Measurements from ENCODE around the gene HSFX2.
"Not testable (repeated sequence)": the region's sequence is repeated elsewhere in the genome, so short reads cannot be mapped to it uniquely, and the experiment has no call there.

The HSFX2 gene

GRCh38 chrX:149628280-149628679 lies 33.2 kb upstream of the HSFX2 start:
- H3K4me3 ChIP-seq (replicated peaks; ENCODE audit: low read depth, low read length), result no peak overlapping the region
- DNase-seq (ENCODE audit: extremely low read depth, insufficient read length), result no peak
- H3K27me3 ChIP-seq (replicated peaks; ENCODE audit: control insufficient read depth, insufficient read depth, low read length), result no peaks in the 10 kb centered on the region
- H3K36me3 ChIP-seq (ENCODE audit: control insufficient read depth, insufficient read depth, low read length), result no peaks in the 10 kb centered on the region
- TF ChIP-seq CTCF (IDR thresholded peaks at IDR 0.05; ENCODE audit: insufficient read depth, low read length, poor library complexity, severe bottlenecking), result no peak

GRCh38 chrX:149626829-149627228 lies 31.7 kb upstream of the HSFX2 start:
- H3K4me3 ChIP-seq (replicated peaks; ENCODE audit: low read depth, low read length); H3K36me3 ChIP-seq (ENCODE audit: control insufficient read depth, insufficient read depth, low read length); H3K27me3 ChIP-seq (replicated peaks; ENCODE audit: control insufficient read depth, insufficient read depth, low read length); DNase-seq (ENCODE audit: extremely low read depth, insufficient read length): not testable (repeated sequence)

- H3K27me3 ChIP-seq (replicated peaks; ENCODE audit: control insufficient read depth, insufficient read depth, low read length), result not testable (repeated sequence)
Observed at GRCh38 chrX:149619662-149620061, 24.5 kb upstream of the HSFX2 start.

GRCh38 chrX:149618871-149619270 lies 23.8 kb upstream of the HSFX2 start:
- Histone ChIP-seq H3K4me3 (replicated peaks; ENCODE audit: low read depth, low read length) (no peak overlapping the region), H3K36me3 (ENCODE audit: control insufficient read depth, insufficient read depth, low read length) (no peaks in the 10 kb centered on the region), H3K27me3 (replicated peaks; ENCODE audit: control insufficient read depth, insufficient read depth, low read length) (no peaks in the 10 kb centered on the region)
- no peak for DNase-seq (ENCODE audit: extremely low read depth, insufficient read length)
- TF ChIP-seq CTCF (IDR thresholded peaks at IDR 0.05; ENCODE audit: insufficient read depth, low read length, poor library complexity, severe bottlenecking), result no peak

More at GRCh38 chrX:149619662-149620061, 24.5 kb upstream of the HSFX2 start:
- not testable (repeated sequence) for H3K4me3 ChIP-seq (replicated peaks; ENCODE audit: low read depth, low read length); DNase-seq (ENCODE audit: extremely low read depth, insufficient read length); H3K36me3 ChIP-seq (ENCODE audit: control insufficient read depth, insufficient read depth, low read length)

GRCh38 chrX:149611623-149612175 lies 16.6 kb upstream of the HSFX2 start:
- TF ChIP-seq CTCF (IDR thresholded peaks at IDR 0.05; ENCODE audit: insufficient read depth, low read length, poor library complexity, severe bottlenecking), result no peak
- DNase-seq (ENCODE audit: extremely low read depth, insufficient read length), result no peak
- no peaks in the 10 kb centered on the region; the same call in 1 of the 2 replicates for H3K36me3 ChIP-seq (ENCODE audit: control insufficient read depth, insufficient read depth, low read length)
- H3K27me3 ChIP-seq (replicated peaks; ENCODE audit: control insufficient read depth, insufficient read depth, low read length), result no peaks in the 10 kb centered on the region
- no peak overlapping the region for H3K4me3 ChIP-seq (replicated peaks; ENCODE audit: low read depth, low read length)

GRCh38 chrX:149610511-149610910 lies 15.4 kb upstream of the HSFX2 start:
- no peaks in the 10 kb centered on the region; the same call in 1 of the 2 replicates for H3K36me3 ChIP-seq (ENCODE audit: control insufficient read depth, insufficient read depth, low read length)
- no peak overlapping the region for H3K4me3 ChIP-seq (replicated peaks; ENCODE audit: low read depth, low read length)
- DNase-seq (ENCODE audit: extremely low read depth, insufficient read length), result no peak
- no peak for TF ChIP-seq CTCF (IDR thresholded peaks at IDR 0.05; ENCODE audit: insufficient read depth, low read length, poor library complexity, severe bottlenecking)
- H3K27me3 ChIP-seq (replicated peaks; ENCODE audit: control insufficient read depth, insufficient read depth, low read length), result no peaks in the 10 kb centered on the region

- Histone ChIP-seq H3K27me3 (replicated peaks; ENCODE audit: control insufficient read depth, insufficient read depth, low read length) (no peaks in the 10 kb centered on the region), H3K36me3 (ENCODE audit: control insufficient read depth, insufficient read depth, low read length) (no peaks in the 10 kb centered on the region; the same call in 1 of the 2 replicates), H3K4me3 (replicated peaks; ENCODE audit: low read depth, low read length) (no peak overlapping the region)
- TF ChIP-seq CTCF (IDR thresholded peaks at IDR 0.05; ENCODE audit: insufficient read depth, low read length, poor library complexity, severe bottlenecking), result no peak
- no peak for DNase-seq (ENCODE audit: extremely low read depth, insufficient read length)
Observed at GRCh38 chrX:149607699-149608098, 12.6 kb upstream of the HSFX2 start.

GRCh38 chrX:149605248-149605885 lies 10.3 kb upstream of the HSFX2 start:
- not testable (repeated sequence) for H3K36me3 ChIP-seq (ENCODE audit: control insufficient read depth, insufficient read depth, low read length); H3K27me3 ChIP-seq (replicated peaks; ENCODE audit: control insufficient read depth, insufficient read depth, low read length); DNase-seq (ENCODE audit: extremely low read depth, insufficient read length); H3K4me3 ChIP-seq (replicated peaks; ENCODE audit: low read depth, low read length)

- H3K27me3 ChIP-seq (replicated peaks; ENCODE audit: control insufficient read depth, insufficient read depth, low read length); H3K4me3 ChIP-seq (replicated peaks; ENCODE audit: low read depth, low read length); DNase-seq (ENCODE audit: extremely low read depth, insufficient read length); H3K36me3 ChIP-seq (ENCODE audit: control insufficient read depth, insufficient read depth, low read length): not testable (repeated sequence)
Observed at GRCh38 chrX:149598603-149599002, 3.5 kb upstream of the HSFX2 start.

Measured in GM06990 (cell line).